GM21619 (cell line): ENCODE measurements around the gene HPGDS.
"Not testable (repeated sequence)": the region's sequence is repeated elsewhere in the genome, so short reads cannot be mapped to it uniquely, and the experiment has no call there.

Experiments
- ATAC-seq: cut with Tn5 transposase; IDR thresholded peaks from one replicate; pipeline ENCODE4 v1.9.1; 2021; ENCODE audit not compliant: unreplicated experiment

The HPGDS gene

DNA sequence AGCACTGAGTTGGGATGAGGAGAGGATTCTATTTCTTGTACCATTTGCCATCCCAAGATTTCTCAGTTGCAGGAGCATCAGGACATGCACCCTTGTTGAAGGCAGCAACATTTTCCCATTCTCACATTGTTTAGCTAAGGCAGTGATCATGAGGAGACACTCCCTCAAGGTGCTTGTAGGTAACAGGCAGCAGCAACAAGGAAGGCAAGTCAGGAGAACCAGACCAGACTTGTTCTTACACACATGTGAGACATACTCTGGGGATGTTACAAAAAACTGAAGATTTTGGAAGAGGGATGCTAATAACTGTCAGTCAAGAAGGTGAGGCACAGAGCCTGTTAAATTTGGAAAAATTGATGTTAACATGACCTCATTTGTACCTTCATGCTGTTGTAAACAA, 15.5 kb upstream of the HPGDS start:
- ATAC-seq = no peak

DNA sequence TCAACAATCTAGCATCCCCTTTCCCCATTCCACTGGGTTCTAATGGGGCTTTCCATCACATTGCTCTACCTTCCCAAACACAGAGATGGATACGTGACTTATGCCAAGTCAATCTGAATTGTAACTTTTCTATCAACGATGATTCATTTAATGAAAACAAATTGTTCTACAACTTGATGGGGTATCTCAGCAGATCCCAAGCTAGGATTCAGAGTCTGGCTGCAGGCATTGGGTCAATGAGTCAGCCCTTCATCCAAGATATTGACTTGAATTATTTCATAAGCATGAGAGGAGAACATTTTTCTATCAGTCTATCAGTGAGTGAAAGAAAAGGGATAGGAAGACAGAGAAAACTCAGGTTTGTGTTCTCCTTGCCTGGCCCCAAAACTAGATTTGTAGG, 15.0 kb upstream of the HPGDS start:
- no peak for ATAC-seq

DNA sequence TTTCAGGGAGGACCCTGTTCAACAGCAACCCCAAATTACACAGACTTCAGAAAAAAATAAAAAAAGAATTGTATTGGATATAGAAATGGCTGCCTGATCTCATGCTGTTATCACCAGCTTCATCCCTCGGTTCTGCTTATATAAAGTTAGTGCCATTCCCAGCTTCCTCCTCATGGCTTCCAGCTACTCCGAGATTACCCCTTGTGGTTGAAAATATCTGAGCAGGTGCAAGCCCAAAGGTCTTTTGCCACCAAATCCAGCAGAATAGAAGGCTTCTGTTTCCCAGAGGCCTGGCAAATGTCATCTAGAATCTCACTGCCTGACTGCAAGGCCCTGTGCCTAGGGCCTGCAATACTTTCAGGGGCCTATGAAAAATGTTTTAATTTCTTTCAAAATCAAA, 13.8 kb upstream of the HPGDS start:
- no peak for ATAC-seq

DNA sequence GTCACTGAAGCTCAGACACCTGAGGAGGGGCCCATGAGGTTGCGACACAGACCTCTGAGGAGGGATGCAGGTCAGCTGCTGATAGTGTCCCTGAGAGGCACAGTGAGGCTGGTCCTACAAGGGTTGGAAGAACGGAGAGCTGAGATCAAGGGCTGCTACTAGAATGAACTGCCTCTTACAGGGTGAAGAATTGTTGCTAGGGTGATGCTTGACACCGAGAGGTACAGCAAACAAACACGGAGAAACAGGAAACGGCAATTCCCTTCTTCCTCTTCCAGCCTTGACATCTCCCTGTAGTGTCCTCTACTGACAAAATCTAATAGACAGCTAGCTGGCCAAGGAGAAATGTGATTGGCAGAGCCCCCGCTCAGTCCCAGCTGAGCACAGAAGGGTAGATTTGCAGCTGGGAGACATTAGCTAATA, 11.8 kb upstream of the HPGDS start:
- no peak for ATAC-seq

DNA sequence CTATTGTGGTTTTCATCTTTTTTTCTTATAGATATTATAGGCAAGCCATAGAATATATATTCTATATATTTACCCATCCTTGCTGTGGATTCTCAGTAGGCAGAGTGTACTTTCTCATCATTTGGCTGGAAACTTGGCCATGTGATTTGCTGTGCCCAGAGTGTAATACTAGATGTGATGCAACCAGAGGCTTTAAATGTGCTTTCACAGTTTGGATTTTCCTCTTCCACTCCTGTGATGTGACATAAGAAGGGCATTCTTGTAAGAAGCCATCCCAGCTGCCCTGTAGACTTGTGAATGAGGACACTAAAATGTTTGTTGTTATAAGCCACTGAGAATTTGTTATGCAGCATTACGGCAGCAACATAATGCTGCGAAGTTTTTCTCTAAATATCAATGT, 10.4 kb upstream of the HPGDS start:
- no peak for ATAC-seq

DNA sequence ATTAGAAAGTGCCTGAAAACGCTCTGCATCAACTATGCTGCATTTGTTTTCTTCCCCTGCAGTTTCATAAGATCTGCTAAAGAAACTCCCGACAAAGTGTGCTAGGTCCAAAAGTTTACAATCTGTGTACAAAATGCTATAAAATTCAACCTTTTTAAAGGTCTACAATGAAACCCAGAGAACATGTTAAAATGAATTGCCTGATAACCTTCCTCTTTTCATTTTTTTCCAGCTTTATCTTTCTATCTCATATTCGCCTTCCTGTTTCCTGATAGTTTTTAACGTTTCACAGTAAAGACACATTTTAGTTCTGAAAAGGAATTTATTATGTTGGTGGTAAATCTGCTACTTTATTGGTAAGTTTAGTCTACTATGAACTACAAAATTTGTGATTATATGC, 9.5 kb upstream of the HPGDS start:
- ATAC-seq = no peak

DNA sequence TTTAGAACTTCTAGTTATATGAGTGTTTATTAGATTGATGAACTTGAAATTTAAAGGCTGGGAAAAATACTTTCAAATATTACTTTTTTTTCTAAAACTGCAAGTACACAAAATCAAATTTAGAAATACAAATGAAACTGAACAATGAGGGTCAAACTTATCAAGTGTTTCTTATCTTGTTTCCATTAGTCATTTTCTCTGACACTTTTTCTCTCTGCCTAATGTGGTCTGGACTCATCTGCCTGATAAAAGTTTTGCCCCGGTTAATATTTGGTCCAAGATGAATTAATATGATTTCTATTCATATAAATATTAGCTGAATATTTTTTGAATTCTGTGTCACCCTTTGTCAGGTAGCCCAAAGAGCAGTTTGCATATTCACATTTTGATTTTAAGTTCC, 8.7 kb upstream of the HPGDS start:
- ATAC-seq = no peak

DNA sequence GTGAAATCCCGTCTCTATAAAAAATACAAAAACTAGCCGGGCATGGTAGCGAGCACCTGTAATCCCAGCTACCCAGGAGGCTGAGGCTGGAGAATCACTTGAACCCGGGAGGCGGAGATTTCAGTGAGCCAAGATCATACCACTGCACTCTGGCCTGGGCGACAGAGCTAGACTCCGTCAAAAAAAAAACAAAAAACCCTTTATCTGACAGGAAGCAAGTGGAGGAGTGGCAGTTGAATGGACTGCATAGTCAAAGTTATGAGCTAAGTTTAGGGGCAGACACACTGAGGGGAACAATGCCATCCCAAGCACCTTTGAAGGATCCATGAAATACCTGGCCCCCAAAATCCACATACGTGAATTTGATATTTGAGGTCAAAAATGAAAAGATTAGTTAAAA, 7.5 kb upstream of the HPGDS start:
- ATAC-seq = no peak

DNA sequence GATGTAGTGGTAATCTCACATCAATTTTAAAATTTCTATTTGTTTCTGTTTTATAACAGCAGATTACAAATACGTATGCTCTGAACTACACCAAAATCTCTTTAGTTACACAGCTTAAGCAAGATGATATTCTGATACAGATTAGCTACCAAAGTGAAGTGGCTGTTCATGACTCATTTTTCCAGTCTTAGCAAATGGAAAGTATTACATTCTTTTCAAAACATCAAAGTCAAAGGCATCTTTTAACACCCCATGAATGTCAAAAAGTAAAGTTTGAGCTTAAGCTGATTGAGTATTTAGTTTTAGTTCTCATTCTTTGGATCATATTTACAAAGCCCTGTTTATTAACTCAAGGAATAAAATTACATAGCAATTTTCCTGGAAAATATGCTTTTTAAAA, 6.6 kb upstream of the HPGDS start:
- ATAC-seq = no peak

DNA sequence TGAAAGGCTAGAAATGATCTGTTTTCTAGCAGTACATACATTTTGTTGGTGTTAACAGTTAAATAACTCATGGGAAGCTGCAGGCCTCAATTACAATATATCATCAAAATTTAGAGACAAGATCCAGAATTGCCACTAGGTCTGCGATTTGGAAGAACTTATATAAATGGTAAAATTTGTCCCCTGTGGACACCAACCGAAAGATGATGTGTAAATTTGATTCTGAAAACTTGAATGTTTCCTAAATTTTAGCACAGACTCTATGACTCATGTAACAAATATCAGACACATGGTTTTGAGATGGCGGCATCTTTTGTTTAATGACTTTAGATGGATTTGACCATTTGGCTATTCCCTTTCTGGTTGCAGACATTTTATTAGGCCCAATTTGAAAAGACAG, 6.0 kb upstream of the HPGDS start:
- ATAC-seq = no peak

DNA sequence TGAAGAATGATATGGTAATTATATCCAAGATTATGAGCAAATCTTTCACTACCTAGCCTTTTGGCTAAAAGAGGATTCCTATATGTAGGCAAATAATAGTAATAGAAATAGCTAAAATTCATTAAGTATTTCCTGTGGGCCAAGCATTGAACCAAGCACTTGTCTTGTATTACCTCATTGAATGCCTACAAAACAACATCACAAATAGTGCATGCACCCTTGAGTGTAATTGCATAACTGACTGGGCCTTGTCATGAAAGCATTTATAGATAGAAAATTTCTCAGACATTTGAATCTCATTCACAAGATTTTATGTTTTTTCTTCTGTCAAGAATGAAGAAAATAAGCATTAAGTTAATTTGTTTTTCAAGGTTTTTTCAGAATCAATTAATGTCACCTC, 3.9 kb upstream of the HPGDS start:
- no peak for ATAC-seq

DNA sequence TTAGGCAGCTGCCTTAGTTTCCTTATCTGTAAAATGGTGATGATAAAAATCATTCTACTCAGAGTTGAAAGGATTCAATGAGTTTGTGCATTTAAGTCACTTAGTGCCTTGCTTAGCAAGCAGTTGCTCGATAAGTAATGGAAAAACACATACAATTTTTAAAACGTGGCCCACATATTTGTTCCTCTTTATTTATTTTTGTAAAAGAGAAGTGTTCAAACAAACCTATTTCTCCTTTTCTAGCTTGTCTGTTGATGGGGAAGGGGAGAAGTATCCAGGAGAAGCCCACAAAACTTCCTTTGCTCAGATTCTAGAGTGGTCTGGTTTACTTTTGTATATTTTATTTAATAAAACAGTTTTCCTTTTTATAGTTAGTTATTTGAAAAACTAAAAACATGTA, 3.3 kb upstream of the HPGDS start:
- ATAC-seq = no peak

DNA sequence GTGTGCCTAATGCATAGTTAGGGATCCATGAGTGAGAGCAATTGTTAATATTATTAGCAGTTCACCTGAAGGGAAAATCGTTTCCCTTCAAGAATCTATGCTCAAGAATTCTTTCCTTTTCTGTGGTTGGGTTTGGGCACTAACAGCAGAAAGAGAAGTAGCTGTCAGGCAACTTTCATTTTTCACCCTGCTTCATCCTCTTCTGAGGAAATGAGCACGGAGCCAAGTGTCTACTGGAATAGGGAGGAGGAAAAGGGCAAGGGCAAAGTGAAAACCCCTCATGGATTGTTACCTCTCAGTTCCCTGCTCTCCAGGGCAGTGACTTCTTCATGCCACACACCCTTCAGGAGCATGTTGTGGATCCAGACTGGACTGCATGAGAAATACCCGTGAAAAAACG, 2.6 kb upstream of the HPGDS start:
- no peak for ATAC-seq

DNA sequence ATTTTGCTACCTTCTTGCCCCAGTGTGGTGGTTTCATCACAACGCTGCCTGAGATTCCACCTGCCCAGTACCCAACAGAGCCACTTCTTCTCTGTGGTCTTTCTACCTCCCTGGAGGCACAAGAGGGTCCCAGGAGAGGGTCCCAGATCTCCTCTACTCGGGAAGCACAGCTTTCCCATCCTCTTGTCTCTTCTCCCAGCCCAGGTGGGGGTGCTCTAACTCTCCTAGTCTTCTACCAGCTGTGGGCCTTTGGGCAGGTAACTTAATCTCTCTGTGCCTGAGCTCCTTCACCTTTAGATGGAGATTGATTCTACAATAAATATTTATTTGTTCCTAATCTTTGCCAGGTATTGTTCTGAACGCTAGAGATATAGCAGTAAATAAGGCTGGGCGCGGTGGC, 1.8 kb upstream of the HPGDS start:
- ATAC-seq = no peak

DNA sequence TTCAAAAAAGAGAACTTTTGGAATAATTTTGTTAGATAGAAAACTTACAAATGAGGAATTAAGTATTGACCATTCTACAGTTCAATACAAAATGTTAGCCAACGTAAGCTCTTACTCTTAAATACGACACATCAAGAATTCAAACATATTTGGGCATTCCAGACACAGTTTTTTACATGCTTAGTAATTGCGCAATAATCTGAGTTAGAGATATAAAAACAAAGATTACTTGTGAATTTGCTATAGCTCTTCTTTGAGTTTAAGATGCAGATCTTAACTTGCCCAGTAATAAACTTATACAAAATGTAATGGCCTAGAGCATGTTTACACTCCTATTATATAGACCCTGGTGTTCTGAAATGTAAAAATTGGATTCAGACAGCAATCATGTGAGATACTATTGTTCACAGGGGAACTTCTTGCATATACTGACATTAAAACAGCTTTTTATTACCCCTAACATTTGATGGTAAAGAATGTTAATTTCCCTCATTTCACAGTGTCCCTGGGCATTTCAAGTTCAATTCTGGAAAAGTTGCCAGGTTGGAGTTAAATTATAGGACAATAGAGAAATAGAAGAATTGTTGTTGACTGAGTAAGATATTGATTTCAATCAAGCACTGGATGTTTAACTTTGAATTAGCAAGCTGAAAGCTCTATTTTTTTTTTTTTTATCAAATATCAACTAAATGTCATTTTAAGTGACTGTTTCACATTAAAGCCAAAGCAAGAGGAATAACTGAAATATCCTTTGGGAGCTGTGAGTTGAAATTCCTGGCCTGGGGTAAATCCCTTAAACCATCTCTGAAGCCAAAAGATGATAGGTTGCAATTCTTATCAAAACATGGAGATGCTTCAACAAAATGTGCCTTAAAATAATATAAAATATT, 910 bp downstream of the HPGDS start:
- no peak for ATAC-seq

DNA sequence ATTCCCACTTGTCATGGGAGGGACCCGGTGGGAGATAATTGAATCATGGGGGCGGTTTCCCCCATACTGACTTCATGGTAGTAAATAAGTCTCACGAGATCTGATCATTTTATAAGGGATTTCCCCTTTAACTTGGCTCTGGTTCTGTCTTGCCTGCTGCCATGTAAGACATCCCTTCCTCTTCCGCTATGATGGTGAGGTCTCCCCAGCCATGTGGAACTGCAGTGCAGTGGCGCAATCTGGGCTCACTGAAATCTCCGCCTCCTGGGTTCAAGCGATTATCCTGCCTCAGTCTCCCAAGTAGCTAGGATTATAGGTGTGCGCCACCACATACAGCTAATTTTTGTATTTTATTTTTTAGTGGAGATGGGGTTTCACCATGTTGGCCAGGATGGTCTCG, 2.9 kb downstream of the HPGDS start:
- no peak for ATAC-seq

DNA sequence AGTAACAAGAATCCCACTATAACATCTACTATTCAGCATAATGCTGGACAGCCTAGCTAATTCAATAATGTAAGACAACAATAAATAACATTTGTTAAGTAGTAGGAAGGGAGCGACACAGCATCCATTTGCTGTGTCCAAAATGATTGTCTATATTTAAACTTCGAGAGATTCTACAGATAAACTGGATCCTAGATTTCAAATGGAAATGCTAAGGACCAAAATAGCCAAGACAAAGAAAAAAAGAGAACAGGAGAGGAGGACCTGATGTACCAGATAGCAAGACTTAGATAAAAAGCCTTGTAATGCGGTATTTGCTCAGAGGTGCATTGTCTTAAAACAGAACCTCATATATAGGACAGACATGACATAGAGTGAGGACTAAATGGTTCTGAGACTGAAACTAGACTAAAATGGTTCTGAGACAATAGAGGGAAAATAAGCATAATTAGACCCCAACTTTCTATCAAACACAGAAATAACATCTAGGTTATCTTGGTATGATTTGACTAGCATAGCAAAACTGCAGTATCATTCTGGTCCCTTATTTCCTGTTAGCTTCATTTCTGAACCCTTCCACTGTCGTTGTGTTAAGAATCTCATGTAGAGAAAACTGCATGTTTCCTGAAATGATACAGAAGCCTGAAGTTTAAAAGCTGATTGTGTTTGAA, 3.8 kb downstream of the HPGDS start:
- peak; percentile 79 for ATAC-seq

DNA sequence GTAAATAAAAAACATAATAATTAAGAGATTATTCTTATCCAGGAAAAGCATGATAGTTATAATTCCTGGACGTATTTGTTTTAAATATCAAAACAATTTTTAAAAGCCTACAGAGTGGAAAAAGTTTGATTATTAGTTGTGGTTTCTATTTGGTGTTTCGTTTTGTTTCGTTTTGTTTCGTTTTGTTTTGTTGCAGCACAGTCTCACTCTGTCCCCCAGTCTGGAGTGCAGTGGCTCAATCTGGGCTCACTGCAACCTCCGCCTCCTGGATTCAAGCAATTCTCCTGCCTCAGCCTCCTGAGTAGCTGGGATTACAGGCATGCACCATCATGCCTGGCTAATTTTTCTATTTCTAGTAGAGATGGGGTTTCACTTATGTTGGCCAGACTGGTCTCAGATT, 5.8 kb downstream of the HPGDS start:
- ATAC-seq = not testable (repeated sequence)

DNA sequence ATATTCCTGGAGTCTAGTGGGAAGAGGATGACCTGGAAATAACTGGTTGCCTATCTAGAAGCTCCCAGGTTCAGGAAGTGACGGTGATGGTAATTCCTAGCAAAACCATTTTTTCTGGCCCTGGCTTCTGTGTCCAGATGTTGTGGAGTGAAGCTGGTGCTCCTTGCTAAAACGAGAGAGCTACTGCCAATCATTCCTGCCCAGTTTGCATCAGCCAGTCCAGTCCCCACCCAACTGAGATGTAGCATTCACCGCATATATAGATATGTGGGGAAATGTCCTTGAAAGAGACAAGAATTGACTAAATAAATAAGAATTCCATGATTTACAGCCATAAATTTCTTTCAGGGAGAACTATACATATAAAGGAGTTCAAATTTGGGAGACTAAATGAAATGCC, 6.3 kb downstream of the HPGDS start:
- no peak for ATAC-seq

DNA sequence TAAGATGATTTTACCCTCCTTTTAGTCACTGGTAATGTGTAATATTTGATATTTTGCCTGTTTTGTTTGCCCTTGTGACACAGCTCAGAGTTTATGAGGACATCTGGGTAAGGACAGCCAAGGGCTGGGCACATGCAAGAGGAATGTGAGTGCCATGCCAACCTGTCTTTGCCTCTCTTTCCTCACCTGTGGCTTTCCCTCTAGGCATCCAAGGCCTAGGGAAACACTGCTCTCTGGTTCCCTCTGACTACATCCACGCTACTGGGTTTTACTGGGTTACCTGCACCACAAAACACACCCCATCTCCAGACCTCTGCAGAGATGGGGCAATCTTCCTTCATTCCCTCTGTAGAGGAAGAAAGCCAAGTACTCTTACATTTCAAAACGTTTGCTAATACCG, 7.7 kb downstream of the HPGDS start:
- ATAC-seq = no peak

DNA sequence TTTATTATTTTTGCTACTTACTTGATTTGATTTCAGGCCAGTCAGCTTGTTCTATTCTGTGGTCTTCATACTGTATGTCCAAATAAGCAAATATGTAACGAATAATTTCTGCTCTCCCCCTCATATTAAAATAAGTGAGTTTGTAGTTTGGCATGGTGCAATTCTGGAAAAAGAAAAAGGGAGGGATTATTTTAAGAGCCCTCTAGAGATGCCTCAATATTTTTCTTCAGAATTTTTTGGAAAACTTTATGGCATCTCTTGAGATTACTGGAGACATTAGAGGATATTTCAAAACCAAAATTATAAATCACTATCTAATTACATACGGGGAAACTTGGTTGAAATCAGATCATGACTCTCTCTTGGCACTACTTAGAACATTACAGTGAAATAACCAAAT, 8.2 kb downstream of the HPGDS start:
- no peak for ATAC-seq

DNA sequence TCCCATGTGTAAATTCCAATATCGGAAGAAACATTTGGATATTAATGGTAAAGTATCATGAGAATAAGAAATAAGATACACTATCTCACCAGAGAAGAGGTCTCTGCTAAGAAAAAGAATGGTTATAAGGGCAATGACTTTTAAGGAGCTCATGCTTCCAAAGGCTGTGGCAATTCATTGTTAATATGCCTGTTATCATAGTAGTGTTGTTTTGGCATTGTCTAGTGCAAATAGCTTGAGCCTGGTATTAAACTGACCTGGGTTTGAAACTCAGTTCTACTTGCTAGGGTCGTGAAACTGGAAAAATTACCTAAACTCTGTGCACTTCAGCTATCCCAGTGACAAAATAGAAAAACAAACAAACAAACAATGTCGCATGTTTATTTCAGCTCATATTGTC, 8.8 kb downstream of the HPGDS start:
- ATAC-seq = no peak
